ENCODE measurements around the gene SRR.

The SRR gene

GRCh38 chr17:2351269-2351668 lies 47.5 kb downstream of the SRR start:
- H3K36me3 ChIP-seq (ENCODE audit: control insufficient read depth, low read depth, low read length): no peaks in the 10 kb centered on the region
- no peaks in the 10 kb centered on the region for H3K27me3 ChIP-seq (ENCODE audit: control insufficient read depth, insufficient read depth, low read length)
- no peak overlapping the region for H3K27ac ChIP-seq (ENCODE audit: low read length)
- no peaks in the 10 kb centered on the region for H3K9me3 ChIP-seq (ENCODE audit: control insufficient read depth, low read depth, low read length)
- H3K9ac ChIP-seq (ENCODE audit: low read length): no peak overlapping the region
- H3K4me3 ChIP-seq (ENCODE audit: low read length): no peak overlapping the region
- H3K4me1 ChIP-seq (ENCODE audit: control insufficient read depth, low read depth, low read length): peaks cover 14% of the 10 kb centered on the region

GRCh38 chr17:2354311-2354710 lies 50.6 kb downstream of the SRR start:
- Histone ChIP-seq H3K27ac (ENCODE audit: low read length) (no peak overlapping the region), H3K4me1 (ENCODE audit: control insufficient read depth, low read depth, low read length) (no peaks in the 10 kb centered on the region), H3K27me3 (ENCODE audit: control insufficient read depth, insufficient read depth, low read length) (no peaks in the 10 kb centered on the region), H3K4me3 (ENCODE audit: low read length) (no peak overlapping the region), H3K9me3 (ENCODE audit: control insufficient read depth, low read depth, low read length) (no peaks in the 10 kb centered on the region), H3K9ac (ENCODE audit: low read length) (no peak overlapping the region), H3K36me3 (ENCODE audit: control insufficient read depth, low read depth, low read length) (no peaks in the 10 kb centered on the region)

GRCh38 chr17:2357237-2357636 lies 53.5 kb downstream of the SRR start:
- H3K27ac ChIP-seq (ENCODE audit: low read length): no peak overlapping the region
- H3K27me3 ChIP-seq (ENCODE audit: control insufficient read depth, insufficient read depth, low read length): no peaks in the 10 kb centered on the region
- no peaks in the 10 kb centered on the region for H3K9me3 ChIP-seq (ENCODE audit: control insufficient read depth, low read depth, low read length)
- no peaks in the 10 kb centered on the region for H3K36me3 ChIP-seq (ENCODE audit: control insufficient read depth, low read depth, low read length)
- no peak overlapping the region for H3K9ac ChIP-seq (ENCODE audit: low read length)
- no peaks in the 10 kb centered on the region for H3K4me1 ChIP-seq (ENCODE audit: control insufficient read depth, low read depth, low read length)
- no peak overlapping the region for H3K4me3 ChIP-seq (ENCODE audit: low read length)

- Histone ChIP-seq H3K27me3 (ENCODE audit: control insufficient read depth, insufficient read depth, low read length) (no peaks in the 10 kb centered on the region), H3K9ac (ENCODE audit: low read length) (no peak overlapping the region), H3K4me3 (ENCODE audit: low read length) (no peak overlapping the region), H3K36me3 (ENCODE audit: control insufficient read depth, low read depth, low read length) (no peaks in the 10 kb centered on the region), H3K27ac (ENCODE audit: low read length) (no peak overlapping the region), H3K9me3 (ENCODE audit: control insufficient read depth, low read depth, low read length) (no peaks in the 10 kb centered on the region), H3K4me1 (ENCODE audit: control insufficient read depth, low read depth, low read length) (no peaks in the 10 kb centered on the region)
These were observed 54.2 kb downstream of the SRR start for GRCh38 chr17:2357931-2358434.

- H3K9ac ChIP-seq (ENCODE audit: low read length): no peak overlapping the region
- H3K4me3 ChIP-seq (ENCODE audit: low read length): no peak overlapping the region
- H3K4me1 ChIP-seq (ENCODE audit: control insufficient read depth, low read depth, low read length): no peaks in the 10 kb centered on the region
- H3K36me3 ChIP-seq (ENCODE audit: control insufficient read depth, low read depth, low read length): peaks cover 3% of the 10 kb centered on the region
- H3K27ac ChIP-seq (ENCODE audit: low read length): no peak overlapping the region
- H3K27me3 ChIP-seq (ENCODE audit: control insufficient read depth, insufficient read depth, low read length): no peaks in the 10 kb centered on the region
- no peaks in the 10 kb centered on the region for H3K9me3 ChIP-seq (ENCODE audit: control insufficient read depth, low read depth, low read length)
These were observed 57.4 kb downstream of the SRR start for GRCh38 chr17:2361010-2361760.

- Histone ChIP-seq H3K36me3 (ENCODE audit: control insufficient read depth, low read depth, low read length) (peaks cover 3% of the 10 kb centered on the region), H3K4me1 (ENCODE audit: control insufficient read depth, low read depth, low read length) (no peaks in the 10 kb centered on the region), H3K9ac (ENCODE audit: low read length) (no peak overlapping the region), H3K27ac (ENCODE audit: low read length) (no peak overlapping the region), H3K4me3 (ENCODE audit: low read length) (no peak overlapping the region), H3K27me3 (ENCODE audit: control insufficient read depth, insufficient read depth, low read length) (no peaks in the 10 kb centered on the region), H3K9me3 (ENCODE audit: control insufficient read depth, low read depth, low read length) (no peaks in the 10 kb centered on the region)
These were observed 58.3 kb downstream of the SRR start for GRCh38 chr17:2362016-2362415.

GRCh38 chr17:2362416-2362815 lies 58.7 kb downstream of the SRR start:
- no peaks in the 10 kb centered on the region for H3K4me1 ChIP-seq (ENCODE audit: control insufficient read depth, low read depth, low read length)
- H3K9ac ChIP-seq (ENCODE audit: low read length): no peak overlapping the region
- no peak overlapping the region for H3K4me3 ChIP-seq (ENCODE audit: low read length)
- peaks cover 3% of the 10 kb centered on the region for H3K36me3 ChIP-seq (ENCODE audit: control insufficient read depth, low read depth, low read length)
- H3K9me3 ChIP-seq (ENCODE audit: control insufficient read depth, low read depth, low read length): no peaks in the 10 kb centered on the region
- no peak overlapping the region for H3K27ac ChIP-seq (ENCODE audit: low read length)
- H3K27me3 ChIP-seq (ENCODE audit: control insufficient read depth, insufficient read depth, low read length): no peaks in the 10 kb centered on the region

GRCh38 chr17:2362881-2363280 lies 59.1 kb downstream of the SRR start:
- Histone ChIP-seq H3K4me3 (ENCODE audit: low read length) (no peak overlapping the region), H3K36me3 (ENCODE audit: control insufficient read depth, low read depth, low read length) (peaks cover 3% of the 10 kb centered on the region), H3K27me3 (ENCODE audit: control insufficient read depth, insufficient read depth, low read length) (no peaks in the 10 kb centered on the region), H3K9me3 (ENCODE audit: control insufficient read depth, low read depth, low read length) (no peaks in the 10 kb centered on the region), H3K4me1 (ENCODE audit: control insufficient read depth, low read depth, low read length) (no peaks in the 10 kb centered on the region), H3K9ac (ENCODE audit: low read length) (no peak overlapping the region), H3K27ac (ENCODE audit: low read length) (no peak overlapping the region)

- Histone ChIP-seq H3K4me3 (ENCODE audit: low read length) (no peak overlapping the region), H3K9me3 (ENCODE audit: control insufficient read depth, low read depth, low read length) (no peaks in the 10 kb centered on the region), H3K27me3 (ENCODE audit: control insufficient read depth, insufficient read depth, low read length) (no peaks in the 10 kb centered on the region), H3K36me3 (ENCODE audit: control insufficient read depth, low read depth, low read length) (peaks cover 3% of the 10 kb centered on the region), H3K27ac (ENCODE audit: low read length) (no peak overlapping the region), H3K9ac (ENCODE audit: low read length) (no peak overlapping the region), H3K4me1 (ENCODE audit: control insufficient read depth, low read depth, low read length) (no peaks in the 10 kb centered on the region)
These were observed 59.6 kb downstream of the SRR start for GRCh38 chr17:2363318-2363717.

GRCh38 chr17:2363851-2364762 lies 60.4 kb downstream of the SRR start:
- no peaks in the 10 kb centered on the region for H3K27me3 ChIP-seq (ENCODE audit: control insufficient read depth, insufficient read depth, low read length)
- no peak overlapping the region for H3K27ac ChIP-seq (ENCODE audit: low read length)
- peaks cover 3% of the 10 kb centered on the region for H3K36me3 ChIP-seq (ENCODE audit: control insufficient read depth, low read depth, low read length)
- no peak overlapping the region for H3K4me3 ChIP-seq (ENCODE audit: low read length)
- H3K4me1 ChIP-seq (ENCODE audit: control insufficient read depth, low read depth, low read length): no peaks in the 10 kb centered on the region
- H3K9me3 ChIP-seq (ENCODE audit: control insufficient read depth, low read depth, low read length): no peaks in the 10 kb centered on the region
- no peak overlapping the region for H3K9ac ChIP-seq (ENCODE audit: low read length)

- no peak overlapping the region for H3K4me3 ChIP-seq (ENCODE audit: low read length)
- H3K4me1 ChIP-seq (ENCODE audit: control insufficient read depth, low read depth, low read length): no peaks in the 10 kb centered on the region
- no peaks in the 10 kb centered on the region for H3K9me3 ChIP-seq (ENCODE audit: control insufficient read depth, low read depth, low read length)
- H3K36me3 ChIP-seq (ENCODE audit: control insufficient read depth, low read depth, low read length): peaks cover 3% of the 10 kb centered on the region
- no peak overlapping the region for H3K27ac ChIP-seq (ENCODE audit: low read length)
- no peaks in the 10 kb centered on the region for H3K27me3 ChIP-seq (ENCODE audit: control insufficient read depth, insufficient read depth, low read length)
- no peak overlapping the region for H3K9ac ChIP-seq (ENCODE audit: low read length)
These were observed 61.0 kb downstream of the SRR start for GRCh38 chr17:2364763-2365116.
